ENCODE data around the gene STIM2. TPM values are rescaled to one million over a fixed set of nuclear protein-coding genes. Genes with fewer than 3 reads are reported as not detected.

The STIM2 gene
- total and polyA plus RNA-seq, 9 of the 15 experiments (the other 6 are each of a cell fraction or from before 2014, with no cell fraction given) = 7.2 to 26.8 (median 15.4) TPM

DNA sequence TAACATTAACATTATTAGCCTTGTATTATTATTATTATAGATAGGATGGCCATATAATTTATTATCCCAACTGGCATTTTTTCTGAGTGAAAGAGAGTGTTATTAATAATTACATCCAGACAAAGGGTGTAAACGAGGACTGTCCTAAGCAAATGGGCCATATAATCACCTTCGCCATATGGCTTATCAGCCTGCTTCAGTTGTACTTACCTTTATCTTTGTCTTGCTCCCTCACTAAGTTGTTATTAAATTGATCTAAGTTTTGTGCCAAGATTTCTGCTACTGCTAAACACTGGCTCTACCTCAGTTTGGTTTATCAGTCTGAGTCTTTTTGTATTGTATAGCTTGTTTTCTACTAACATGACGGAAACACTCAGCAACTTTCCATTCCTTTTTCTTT, 76.9 kb downstream of the STIM2 start (continued):
- TF ChIP-seq PRDM10 (IDR thresholded peaks at IDR 0.05; ENCODE audit: partially characterized antibody) = no peak
- TF ChIP-seq FOXM1 (IDR thresholded peaks at IDR 0.05; ENCODE audit: low read depth) = peak; percentile 73
- TF ChIP-seq FOXM1 (CRISPR knock-in tag; IDR thresholded peaks at IDR 0.05; ENCODE audit: low read depth) = no peak
- peak; percentile 73; the same call in 1 of the 2 replicates for TF ChIP-seq SMARCA4 (IDR thresholded peaks at IDR 0.05)

DNA sequence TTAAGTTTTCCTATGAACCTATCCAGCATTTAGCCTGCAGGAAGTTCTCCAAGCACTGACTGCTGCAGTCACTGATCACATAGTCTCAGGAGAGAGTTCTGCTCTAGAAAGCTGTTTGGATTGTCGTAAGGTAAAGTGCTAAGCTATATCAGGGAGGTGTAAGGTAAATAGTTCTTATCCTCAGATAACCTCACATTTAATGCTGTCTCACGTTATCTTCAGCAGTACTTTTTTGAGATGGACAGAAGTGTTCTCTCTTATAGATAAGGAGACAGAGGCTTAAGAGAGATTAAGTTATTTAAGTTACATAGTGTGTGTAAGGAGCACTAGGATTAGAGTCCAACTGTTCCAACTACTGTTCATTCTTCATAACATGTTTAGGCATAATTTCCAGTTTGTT, 77.9 kb downstream of the STIM2 start:
- H2AFZ ChIP-seq (ENCODE audit: low read depth, low read length) = no peak overlapping the region
- FAIRE-seq (peak; percentile 40), DNase-seq (ENCODE audit: extremely low read depth in 1 of 4, low spot score in 3 of 4) (peak in 2 of 4 experiments; percentile 18 to 29), ATAC-seq (peak; percentile 52)
- peaks cover 12 to 36% of the 10 kb centered on the region in 2 experiments for H3K4me1 ChIP-seq (replicated peaks in 1 of 2; ENCODE audit: control insufficient read depth in 2 of 2, insufficient read depth in 2 of 2, low read length in 2 of 2)
- H3K9ac ChIP-seq (ENCODE audit: insufficient read depth in 1 of 2, low read depth in 2 of 2, low read length in 2 of 2) = no peak overlapping the region
- no peak overlapping the region for H3K4me3 ChIP-seq
- in situ Hi-C loops (cut with MboI) (no loop called here), intact Hi-C loops (cut with micrococcal nuclease) (no loop called here)
- CTCF ChIA-PET (ENCODE audit: low intra/inter-chr PET ratio) = no interaction called here
- no peak overlapping the region for H3K4me2 ChIP-seq (ENCODE audit: insufficient read depth, low read length)
- BruUV-seq (replicated peaks) = no TSS peak
- H4K20me1 ChIP-seq (replicated peaks; ENCODE audit: control insufficient read depth, insufficient read depth, low read length) = no peaks in the 10 kb centered on the region
- no peak overlapping the region for H3K27ac ChIP-seq (ENCODE audit: extremely low read depth, low read depth, low read length)
- H3K79me2 ChIP-seq (ENCODE audit: control insufficient read depth, insufficient read depth, low read length) = no peaks in the 10 kb centered on the region
- 2% methylated on average over 2 of the region's 2 CpGs for WGBS (ENCODE audit: insufficient coverage, low coverage, missing lambda C conversion rate)
- H3K27me3 ChIP-seq (ENCODE audit: control insufficient read depth in 2 of 2, insufficient read depth in 2 of 2, low read length in 2 of 2) = no peaks in the 10 kb centered on the region
- POLR2A ChIA-PET = interaction anchor here (0.6 kb wide), 1 partner anchor 77 kb away, joined by 3 read pairs; no protein-coding TSS in a partner anchor
- no peaks in the 10 kb centered on the region for H3K36me3 ChIP-seq (ENCODE audit: control insufficient read depth, insufficient read depth, low read length)
- H3K9me3 ChIP-seq (replicated peaks; ENCODE audit: control insufficient read depth, insufficient read depth, low read depth, low read length) = no peaks in the 10 kb centered on the region
- peaks cover 3% of the 10 kb centered on the region for H3K9me1 ChIP-seq (ENCODE audit: control insufficient read depth, insufficient read depth, low read length)
- peak; percentile 88 for TF ChIP-seq CBFA2T3 (IDR thresholded peaks at IDR 0.05)
- TF ChIP-seq, protein P1, sequence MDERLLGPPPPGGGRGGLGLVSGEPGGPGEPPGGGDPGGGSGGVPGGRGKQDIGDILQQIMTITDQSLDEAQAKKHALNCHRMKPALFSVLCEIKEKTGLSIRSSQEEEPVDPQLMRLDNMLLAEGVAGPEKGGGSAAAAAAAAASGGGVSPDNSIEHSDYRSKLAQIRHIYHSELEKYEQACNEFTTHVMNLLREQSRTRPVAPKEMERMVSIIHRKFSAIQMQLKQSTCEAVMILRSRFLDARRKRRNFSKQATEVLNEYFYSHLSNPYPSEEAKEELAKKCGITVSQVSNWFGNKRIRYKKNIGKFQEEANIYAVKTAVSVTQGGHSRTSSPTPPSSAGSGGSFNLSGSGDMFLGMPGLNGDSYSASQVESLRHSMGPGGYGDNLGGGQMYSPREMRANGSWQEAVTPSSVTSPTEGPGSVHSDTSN (CRISPR knock-in tag; IDR thresholded peaks at IDR 0.05; ENCODE audit: low read depth) = no peak
- TF ChIP-seq, protein P1 (tag; conservative IDR thresholded peaks at IDR 0.05; ENCODE audit: low read depth) = 0 out of 2 replicates have a peak, but pooled peaks have one; percentile 6
- TF ChIP-seq MECOM (CRISPR knock-in tag; IDR thresholded peaks at IDR 0.05) = no peak
- TF ChIP-seq FOXM1 (IDR thresholded peaks at IDR 0.05; ENCODE audit: low read depth) = peak; percentile 51
- no peak for TF ChIP-seq FOXM1 (CRISPR knock-in tag; IDR thresholded peaks at IDR 0.05; ENCODE audit: low read depth)
- TF ChIP-seq TAL1 (IDR thresholded peaks at IDR 0.05) = peak; percentile 80
- 0 out of 2 replicates have a peak, but pooled peaks have one; percentile 25 for TF ChIP-seq SMARCE1 (IDR thresholded peaks at IDR 0.05)
- TF ChIP-seq DDX20 (tag; IDR thresholded peaks at IDR 0.05; ENCODE audit: low read depth) = no peak
- TF ChIP-seq, protein P2, sequence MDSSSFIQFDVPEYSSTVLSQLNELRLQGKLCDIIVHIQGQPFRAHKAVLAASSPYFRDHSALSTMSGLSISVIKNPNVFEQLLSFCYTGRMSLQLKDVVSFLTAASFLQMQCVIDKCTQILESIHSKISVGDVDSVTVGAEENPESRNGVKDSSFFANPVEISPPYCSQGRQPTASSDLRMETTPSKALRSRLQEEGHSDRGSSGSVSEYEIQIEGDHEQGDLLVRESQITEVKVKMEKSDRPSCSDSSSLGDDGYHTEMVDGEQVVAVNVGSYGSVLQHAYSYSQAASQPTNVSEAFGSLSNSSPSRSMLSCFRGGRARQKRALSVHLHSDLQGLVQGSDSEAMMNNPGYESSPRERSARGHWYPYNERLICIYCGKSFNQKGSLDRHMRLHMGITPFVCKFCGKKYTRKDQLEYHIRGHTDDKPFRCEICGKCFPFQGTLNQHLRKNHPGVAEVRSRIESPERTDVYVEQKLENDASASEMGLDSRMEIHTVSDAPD (CRISPR knock-in tag; IDR thresholded peaks at IDR 0.05) = no peak

All from K562 (cell line).